Sigmoid colon (tissue), 4 donors: ENCODE results near the gene DPM2.

Experiments used
- CTCF ChIP-seq, 4 experiments: fragments of 450-650 bp in 3 of 4; fragments of 200-600 bp in 1 of 4; IDR thresholded peaks; one replicate each; pipeline ENCODE4 v1.5.1; 2016 to 2019; ENCODE audit warnings: antibody characterized with exemption in 4 of 4, mild to moderate bottlenecking in 3 of 4, moderate library complexity in 2 of 4
- POLR2A ChIP-seq, 2 donors: fragments of 450-650 bp; IDR thresholded peaks; one replicate each; pipeline ENCODE4 v1.6.1; 2016; ENCODE audit warnings: antibody characterized with exemption in 2 of 2, mild to moderate bottlenecking in 2 of 2, moderate library complexity in 2 of 2
- POLR2AphosphoS5 ChIP-seq, 4 donors: sonication (generic); formaldehyde crosslinking; IDR thresholded peaks; one replicate each; pipeline ENCODE4 v1.6.1; 2017; ENCODE audit warnings: antibody characterized with exemption in 4 of 4

DNA sequence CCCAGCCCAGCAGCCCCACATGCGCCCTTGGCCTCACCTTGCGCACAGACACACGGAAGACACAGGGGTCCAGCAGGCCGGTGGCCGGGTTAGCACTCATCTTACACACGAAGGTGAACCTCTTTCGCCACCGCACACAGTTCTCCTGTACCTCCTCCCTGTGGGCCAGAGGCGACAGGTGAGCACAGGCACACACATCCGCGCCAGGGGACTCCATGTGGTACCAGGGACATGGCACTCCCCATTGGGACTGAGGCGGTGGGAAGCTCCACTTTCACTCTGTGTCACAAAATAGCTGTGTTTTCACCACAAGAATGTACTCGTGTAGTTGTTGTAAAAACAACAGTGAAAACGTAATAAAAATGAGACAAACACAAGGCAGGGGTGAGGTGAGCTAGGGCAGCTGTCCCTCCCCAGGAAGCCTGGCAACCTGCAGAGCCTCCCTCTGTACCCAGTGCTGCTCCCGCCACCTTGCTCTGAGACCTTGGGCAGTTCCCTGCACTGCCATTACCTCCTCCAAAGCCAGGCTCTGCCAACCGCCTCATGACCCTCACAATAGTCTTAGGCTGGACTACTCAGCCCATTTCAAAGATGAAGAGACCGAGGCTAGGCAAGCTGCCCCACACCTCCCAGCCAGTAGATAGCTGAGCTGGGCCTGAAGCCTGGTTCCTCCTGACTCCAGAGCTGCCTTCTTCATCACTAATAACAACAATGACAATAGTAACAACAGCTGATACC lies 16.3 kb upstream of the DPM2 start:
- TF ChIP-seq CTCF (IDR thresholded peaks at IDR 0.05), result no peak
- TF ChIP-seq POLR2AphosphoS5 (IDR thresholded peaks at IDR 0.05), result no peak
- TF ChIP-seq POLR2A (IDR thresholded peaks at IDR 0.05), result no peak
